ENCODE measurements around the gene IRAK1BP1. TPM values are rescaled to one million over a fixed set of nuclear protein-coding genes. Genes with fewer than 3 reads are reported as not detected.

Gene IRAK1BP1, protein sequence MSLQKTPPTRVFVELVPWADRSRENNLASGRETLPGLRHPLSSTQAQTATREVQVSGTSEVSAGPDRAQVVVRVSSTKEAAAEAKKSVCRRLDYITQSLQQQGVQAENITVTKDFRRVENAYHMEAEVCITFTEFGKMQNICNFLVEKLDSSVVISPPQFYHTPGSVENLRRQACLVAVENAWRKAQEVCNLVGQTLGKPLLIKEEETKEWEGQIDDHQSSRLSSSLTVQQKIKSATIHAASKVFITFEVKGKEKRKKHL
- 3.2 and 3.4 TPM in 2 replicates for total RNA-seq

DNA sequence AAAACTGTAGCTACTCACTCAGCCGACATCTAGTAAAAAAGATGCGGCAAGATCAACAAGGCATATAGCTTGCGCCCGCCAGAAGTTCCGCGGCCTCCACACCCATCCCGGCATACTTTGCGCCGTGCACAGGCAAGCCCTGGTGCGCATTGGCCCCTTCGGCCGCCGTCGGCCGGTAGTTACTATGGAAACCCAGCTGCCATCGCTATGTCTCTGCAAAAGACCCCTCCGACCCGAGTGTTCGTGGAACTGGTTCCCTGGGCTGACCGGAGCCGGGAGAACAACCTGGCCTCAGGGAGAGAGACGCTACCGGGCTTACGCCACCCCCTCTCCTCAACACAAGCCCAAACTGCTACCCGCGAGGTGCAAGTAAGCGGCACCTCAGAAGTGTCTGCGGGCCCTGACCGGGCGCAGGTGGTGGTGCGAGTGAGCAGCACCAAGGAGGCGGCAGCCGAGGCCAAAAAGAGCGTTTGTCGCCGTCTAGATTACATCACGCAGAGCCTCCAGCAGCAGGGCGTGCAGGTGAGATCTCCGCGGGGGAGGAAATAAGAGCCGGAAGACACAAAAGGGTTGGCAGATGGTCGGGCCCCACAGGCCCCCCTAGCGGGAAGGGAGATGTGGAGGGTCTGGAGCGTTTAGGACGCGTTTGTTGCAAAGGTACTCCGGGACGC lies at the start of gene IRAK1BP1:
IRAK1BP1 (plus strand) TSS at position 182 of the 671 bp plus-strand sequence; CDS start at position 208, 26 bp downstream.

Other genes with a start within 250 kb of the IRAK1BP1 start
- gene PHIP, start 210.7 kb downstream of the IRAK1BP1 start, total RNA-seq: 9.0 and 11.7 TPM in 2 replicates